Liver (tissue), 9 donors: ENCODE data around the gene ZNF532. TPM values are rescaled to one million over a fixed set of nuclear protein-coding genes. Genes with fewer than 3 reads are reported as not detected.

Source experiments
- DNase-seq: peaks from one replicate; pipeline ENCODE4 v3.0.0-alpha.2; 2017; ENCODE audit warnings: low spot score
- H3K27ac ChIP-seq, 2 donors: one replicate each; pipeline ENCODE4 v1.7.0; 2013; ENCODE audit warnings: inconsistent platforms in 2 of 2, low read length in 2 of 2, control low read depth in 1 of 2, low read depth in 1 of 2, mild to moderate bottlenecking in 1 of 2
- H3K27me3 ChIP-seq, 4 donors: one replicate each; pipeline versions ENCODE4 v1.6.1 to v1.7.0; 2013; ENCODE audit warnings: low read length in 3 of 4, inconsistent platforms in 1 of 4, mild to moderate bottlenecking in 1 of 4, moderate library complexity in 1 of 4; ENCODE audit not compliant: control insufficient read depth in 4 of 4, insufficient read depth in 4 of 4
- H3K36me3 ChIP-seq, 4 donors: one replicate each; pipeline versions ENCODE4 v1.6.1 to v1.7.0; 2013; ENCODE audit warnings: low read length in 3 of 4, mild to moderate bottlenecking in 3 of 4, low read depth in 1 of 4, moderate library complexity in 1 of 4; ENCODE audit not compliant: control insufficient read depth in 4 of 4, insufficient read depth in 3 of 4
- H3K4me1 ChIP-seq, 4 donors: one replicate each; pipeline versions ENCODE4 v1.6.1 to v1.7.0; 2013; ENCODE audit warnings: low read length in 3 of 4, mild to moderate bottlenecking in 3 of 4, moderate library complexity in 1 of 4; ENCODE audit not compliant: control insufficient read depth in 4 of 4, insufficient read depth in 4 of 4
- H3K4me3 ChIP-seq, 3 donors: one replicate each; pipeline versions ENCODE4 v1.6.1 to v1.7.0; 2013; ENCODE audit warnings: low read length in 3 of 3, control low read depth in 1 of 3, low read depth in 1 of 3, mild to moderate bottlenecking in 1 of 3
- H3K9ac ChIP-seq, 2 donors: one replicate each; pipeline ENCODE4 v1.7.0; 2013; ENCODE audit warnings: low read length in 2 of 2, mild to moderate bottlenecking in 2 of 2, moderate library complexity in 2 of 2, control low read depth in 1 of 2, low read depth in 1 of 2
- H3K9me3 ChIP-seq, 4 donors: one replicate each; pipeline versions ENCODE4 v1.6.1 to v1.7.0; 2013; ENCODE audit warnings: low read length in 3 of 4; ENCODE audit not compliant: control insufficient read depth in 4 of 4
- EGR1 ChIP-seq, 2 donors: IDR thresholded peaks; 2 replicates each; pipeline ENCODE4 v1.6.1; 2016 to 2018; ENCODE audit warnings: antibody characterized with exemption in 2 of 2, low read depth in 2 of 2
- FOXA1 ChIP-seq: IDR thresholded peaks from 2 replicates; pipeline ENCODE4 v1.6.1; 2016; ENCODE audit warnings: antibody characterized with exemption
- FOXA2 ChIP-seq: IDR thresholded peaks from 2 replicates; pipeline ENCODE4 v1.6.1; 2016; ENCODE audit warnings: antibody characterized with exemption
- GABPA ChIP-seq, 2 donors: IDR thresholded peaks in 1 of 2; conservative IDR thresholded peaks in 1 of 2; 2 replicates each; pipeline ENCODE4 v1.6.1; 2016; ENCODE audit warnings: antibody characterized with exemption in 2 of 2, mild to moderate bottlenecking in 1 of 2, moderate library complexity in 1 of 2
- HNF4A ChIP-seq, 2 donors: conservative IDR thresholded peaks; 2 replicates each; pipeline ENCODE4 v1.6.1; 2016; ENCODE audit warnings: antibody characterized with exemption in 2 of 2, mild to moderate bottlenecking in 2 of 2
- HNF4G ChIP-seq: IDR thresholded peaks from 2 replicates; pipeline ENCODE4 v1.6.1; 2016; ENCODE audit warnings: antibody characterized with exemption
- JUND ChIP-seq, 2 donors: IDR thresholded peaks; 2 replicates each; pipeline ENCODE4 v1.6.1; 2016; ENCODE audit warnings: antibody characterized with exemption in 2 of 2
- NR2F2 ChIP-seq: IDR thresholded peaks from 2 replicates; pipeline ENCODE4 v1.6.1; 2016; ENCODE audit warnings: antibody characterized with exemption
- RAD21 ChIP-seq, 2 donors: IDR thresholded peaks; 2 replicates each; pipeline ENCODE4 v1.6.1; 2016; ENCODE audit warnings: antibody characterized with exemption in 2 of 2, mild to moderate bottlenecking in 2 of 2
- RXRA ChIP-seq, 2 donors: IDR thresholded peaks; 2 replicates each; pipeline ENCODE4 v1.6.1; 2017 to 2018; ENCODE audit warnings: antibody characterized with exemption in 2 of 2, mild to moderate bottlenecking in 1 of 2
- SP1 ChIP-seq: IDR thresholded peaks from 2 replicates; pipeline ENCODE4 v1.6.1; 2018; ENCODE audit warnings: antibody characterized with exemption, mild to moderate bottlenecking
- TAF1 ChIP-seq: conservative IDR thresholded peaks from 2 replicates; pipeline ENCODE4 v1.6.1; 2016; ENCODE audit warnings: antibody characterized with exemption, mild to moderate bottlenecking
- YY1 ChIP-seq: IDR thresholded peaks from 2 replicates; pipeline ENCODE4 v1.6.1; 2016; ENCODE audit warnings: antibody characterized with exemption, mild to moderate bottlenecking
- WGBS: extraction: QIAGEN DNeasy Blood & Tissue Kit; methylation state at CpG from one replicate; pipeline ENCODE4 v1.1.7; 2013; 5-methylcytosine and 5-hydroxymethylcytosine counted together
- polyA plus RNA-seq, 2 donors: library from polyadenylated mRNA; stranded (reverse) in 1 of 2; unstranded in 1 of 2; fragments of 200-250 nt in 1 of 2; fragments of >200 nt in 1 of 2; fragmentation: Nextera tagmentation in 1 of 2; extraction: Ambion mirVana in 1 of 2; gene quantifications; one replicate each; pipeline versions ENCODE4 v1.2.1 to v1.2.3, GENCODE V29; 2013 to 2015
- total RNA-seq, 2 donors: library from RNA; depleted of rRNA; stranded (reverse); fragments of >200 nt; gene quantifications; one replicate each; pipeline ENCODE4 v1.2.3, GENCODE V29; 2014
- TF ChIP-seq, protein P1 (sequence below): IDR thresholded peaks from 2 replicates; pipeline ENCODE4 v1.6.1; 2016; ENCODE audit warnings: antibody characterized with exemption
- TF ChIP-seq, protein P2 (sequence below): fragments of 150-350 bp; IDR thresholded peaks from 2 replicates; pipeline ENCODE4 v1.5.1; 2017; ENCODE audit warnings: improper control_type of control experiment, low read depth, low read length; ENCODE audit not compliant: missing input control
- TF ChIP-seq, protein P3 (sequence below): IDR thresholded peaks from 2 replicates; pipeline ENCODE4 v1.6.1; 2016; ENCODE audit warnings: antibody characterized with exemption, mild to moderate bottlenecking
- TF ChIP-seq, protein P4 (sequence below): IDR thresholded peaks from 2 replicates; pipeline ENCODE4 v1.6.1; 2016; ENCODE audit warnings: antibody characterized with exemption
- TF ChIP-seq, protein P5 (sequence below): IDR thresholded peaks from 2 replicates; pipeline ENCODE4 v1.6.1; 2016; ENCODE audit warnings: antibody characterized with exemption
- donor health status: healthy.
- donor health status: healthy.
- donor health status: healthy.
- donor health status: healthy.
- donor health status: healthy.

ZNF532 gene
- total and polyA plus RNA-seq, 4 donors, result 0.68 to 5.6 (median 2.5) TPM

DNA sequence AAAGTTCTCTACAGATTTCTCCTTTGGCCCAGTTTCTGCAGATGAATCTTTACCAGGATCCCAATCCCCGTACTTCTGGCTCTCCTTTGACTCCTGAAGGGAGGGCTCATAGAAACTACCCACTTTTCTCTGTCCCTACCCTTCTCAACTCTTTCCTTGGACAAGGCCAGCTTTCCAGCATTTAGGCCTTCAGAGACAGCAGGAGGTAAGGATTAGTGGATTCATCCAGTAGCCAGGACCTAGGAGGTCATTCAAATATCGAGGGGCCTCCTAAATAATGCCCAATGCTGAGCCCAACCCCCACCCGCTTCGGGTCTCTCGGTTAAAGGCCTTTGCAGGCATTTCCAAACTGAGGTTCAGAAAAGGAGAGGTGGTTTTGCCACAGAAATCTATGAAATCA lies 4.8 kb upstream of the ZNF532 start:
- Histone ChIP-seq H3K4me3 (no peak overlapping the region), H3K36me3 (no peaks in the 10 kb centered on the region), H3K4me1 (peaks cover 0 to 5% (median 3%) of the 10 kb centered on the region in 4 donors), H3K27ac (no peak overlapping the region), H3K27me3 (no peaks in the 10 kb centered on the region), H3K9me3 (no peaks in the 10 kb centered on the region), H3K9ac (no peak overlapping the region)
- WGBS, result 65% methylated on average over 5 of the region's 5 CpGs
- no peak for DNase-seq
- TF ChIP-seq, protein P1, sequence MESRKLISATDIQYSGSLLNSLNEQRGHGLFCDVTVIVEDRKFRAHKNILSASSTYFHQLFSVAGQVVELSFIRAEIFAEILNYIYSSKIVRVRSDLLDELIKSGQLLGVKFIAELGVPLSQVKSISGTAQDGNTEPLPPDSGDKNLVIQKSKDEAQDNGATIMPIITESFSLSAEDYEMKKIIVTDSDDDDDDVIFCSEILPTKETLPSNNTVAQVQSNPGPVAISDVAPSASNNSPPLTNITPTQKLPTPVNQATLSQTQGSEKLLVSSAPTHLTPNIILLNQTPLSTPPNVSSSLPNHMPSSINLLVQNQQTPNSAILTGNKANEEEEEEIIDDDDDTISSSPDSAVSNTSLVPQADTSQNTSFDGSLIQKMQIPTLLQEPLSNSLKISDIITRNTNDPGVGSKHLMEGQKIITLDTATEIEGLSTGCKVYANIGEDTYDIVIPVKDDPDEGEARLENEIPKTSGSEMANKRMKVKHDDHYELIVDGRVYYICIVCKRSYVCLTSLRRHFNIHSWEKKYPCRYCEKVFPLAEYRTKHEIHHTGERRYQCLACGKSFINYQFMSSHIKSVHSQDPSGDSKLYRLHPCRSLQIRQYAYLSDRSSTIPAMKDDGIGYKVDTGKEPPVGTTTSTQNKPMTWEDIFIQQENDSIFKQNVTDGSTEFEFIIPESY, result no peak
- TF ChIP-seq, protein P2, sequence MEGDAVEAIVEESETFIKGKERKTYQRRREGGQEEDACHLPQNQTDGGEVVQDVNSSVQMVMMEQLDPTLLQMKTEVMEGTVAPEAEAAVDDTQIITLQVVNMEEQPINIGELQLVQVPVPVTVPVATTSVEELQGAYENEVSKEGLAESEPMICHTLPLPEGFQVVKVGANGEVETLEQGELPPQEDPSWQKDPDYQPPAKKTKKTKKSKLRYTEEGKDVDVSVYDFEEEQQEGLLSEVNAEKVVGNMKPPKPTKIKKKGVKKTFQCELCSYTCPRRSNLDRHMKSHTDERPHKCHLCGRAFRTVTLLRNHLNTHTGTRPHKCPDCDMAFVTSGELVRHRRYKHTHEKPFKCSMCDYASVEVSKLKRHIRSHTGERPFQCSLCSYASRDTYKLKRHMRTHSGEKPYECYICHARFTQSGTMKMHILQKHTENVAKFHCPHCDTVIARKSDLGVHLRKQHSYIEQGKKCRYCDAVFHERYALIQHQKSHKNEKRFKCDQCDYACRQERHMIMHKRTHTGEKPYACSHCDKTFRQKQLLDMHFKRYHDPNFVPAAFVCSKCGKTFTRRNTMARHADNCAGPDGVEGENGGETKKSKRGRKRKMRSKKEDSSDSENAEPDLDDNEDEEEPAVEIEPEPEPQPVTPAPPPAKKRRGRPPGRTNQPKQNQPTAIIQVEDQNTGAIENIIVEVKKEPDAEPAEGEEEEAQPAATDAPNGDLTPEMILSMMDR, result no peak
- no peak for TF ChIP-seq RAD21 (IDR thresholded peaks at IDR 0.05)
- no peak for TF ChIP-seq NR2F2
- TF ChIP-seq HNF4G, result no peak
- no peak for TF ChIP-seq HNF4A (conservative IDR thresholded peaks at IDR 0.05)
- no peak for TF ChIP-seq YY1
- TF ChIP-seq FOXA1, result no peak
- TF ChIP-seq, protein P3, sequence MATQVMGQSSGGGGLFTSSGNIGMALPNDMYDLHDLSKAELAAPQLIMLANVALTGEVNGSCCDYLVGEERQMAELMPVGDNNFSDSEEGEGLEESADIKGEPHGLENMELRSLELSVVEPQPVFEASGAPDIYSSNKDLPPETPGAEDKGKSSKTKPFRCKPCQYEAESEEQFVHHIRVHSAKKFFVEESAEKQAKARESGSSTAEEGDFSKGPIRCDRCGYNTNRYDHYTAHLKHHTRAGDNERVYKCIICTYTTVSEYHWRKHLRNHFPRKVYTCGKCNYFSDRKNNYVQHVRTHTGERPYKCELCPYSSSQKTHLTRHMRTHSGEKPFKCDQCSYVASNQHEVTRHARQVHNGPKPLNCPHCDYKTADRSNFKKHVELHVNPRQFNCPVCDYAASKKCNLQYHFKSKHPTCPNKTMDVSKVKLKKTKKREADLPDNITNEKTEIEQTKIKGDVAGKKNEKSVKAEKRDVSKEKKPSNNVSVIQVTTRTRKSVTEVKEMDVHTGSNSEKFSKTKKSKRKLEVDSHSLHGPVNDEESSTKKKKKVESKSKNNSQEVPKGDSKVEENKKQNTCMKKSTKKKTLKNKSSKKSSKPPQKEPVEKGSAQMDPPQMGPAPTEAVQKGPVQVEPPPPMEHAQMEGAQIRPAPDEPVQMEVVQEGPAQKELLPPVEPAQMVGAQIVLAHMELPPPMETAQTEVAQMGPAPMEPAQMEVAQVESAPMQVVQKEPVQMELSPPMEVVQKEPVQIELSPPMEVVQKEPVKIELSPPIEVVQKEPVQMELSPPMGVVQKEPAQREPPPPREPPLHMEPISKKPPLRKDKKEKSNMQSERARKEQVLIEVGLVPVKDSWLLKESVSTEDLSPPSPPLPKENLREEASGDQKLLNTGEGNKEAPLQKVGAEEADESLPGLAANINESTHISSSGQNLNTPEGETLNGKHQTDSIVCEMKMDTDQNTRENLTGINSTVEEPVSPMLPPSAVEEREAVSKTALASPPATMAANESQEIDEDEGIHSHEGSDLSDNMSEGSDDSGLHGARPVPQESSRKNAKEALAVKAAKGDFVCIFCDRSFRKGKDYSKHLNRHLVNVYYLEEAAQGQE, result no peak
- TF ChIP-seq RXRA (IDR thresholded peaks at IDR 0.05), result no peak
- no peak for TF ChIP-seq TAF1
- TF ChIP-seq JUND (IDR thresholded peaks at IDR 0.05), result no peak
- TF ChIP-seq SP1, result no peak
- no peak for TF ChIP-seq GABPA (IDR thresholded peaks at IDR 0.05 in 1 of 2, conservative IDR thresholded peaks at IDR 0.05 in 1 of 2)
- no peak for TF ChIP-seq FOXA2
- TF ChIP-seq, protein P4, sequence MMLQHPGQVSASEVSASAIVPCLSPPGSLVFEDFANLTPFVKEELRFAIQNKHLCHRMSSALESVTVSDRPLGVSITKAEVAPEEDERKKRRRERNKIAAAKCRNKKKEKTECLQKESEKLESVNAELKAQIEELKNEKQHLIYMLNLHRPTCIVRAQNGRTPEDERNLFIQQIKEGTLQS, result no peak
- TF ChIP-seq, protein P5, sequence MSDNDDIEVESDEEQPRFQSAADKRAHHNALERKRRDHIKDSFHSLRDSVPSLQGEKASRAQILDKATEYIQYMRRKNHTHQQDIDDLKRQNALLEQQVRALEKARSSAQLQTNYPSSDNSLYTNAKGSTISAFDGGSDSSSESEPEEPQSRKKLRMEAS, result no peak
- TF ChIP-seq EGR1 (IDR thresholded peaks at IDR 0.05; ENCODE audit: low read depth in 2 of 2), result no peak
